HG03097 (cell line): ENCODE measurements around the gene EPSTI1.

ENCODE experiments used
- ATAC-seq: cut with Tn5 transposase; IDR thresholded peaks from one replicate; pipeline ENCODE4 v1.9.1; 2021; ENCODE audit not compliant: unreplicated experiment, low FRiP score

Gene EPSTI1

GRCh38 chr13:42976066-42976465, 16.0 kb downstream of the EPSTI1 start:
- no peak for ATAC-seq

GRCh38 chr13:42973581-42973980, 18.5 kb downstream of the EPSTI1 start:
- ATAC-seq = no peak

GRCh38 chr13:42971691-42972347, 20.2 kb downstream of the EPSTI1 start:
- no peak for ATAC-seq

- no peak for ATAC-seq
Observed at GRCh38 chr13:42970824-42971690, 21.0 kb downstream of the EPSTI1 start.

- ATAC-seq = no peak
Observed at GRCh38 chr13:42969565-42970172, 22.4 kb downstream of the EPSTI1 start.

GRCh38 chr13:42968906-42969305, 23.1 kb downstream of the EPSTI1 start:
- no peak for ATAC-seq

GRCh38 chr13:42967660-42968059, 24.4 kb downstream of the EPSTI1 start:
- ATAC-seq = no peak

GRCh38 chr13:42965281-42965680, 26.8 kb downstream of the EPSTI1 start:
- ATAC-seq = no peak

GRCh38 chr13:42964761-42965161, 27.3 kb downstream of the EPSTI1 start:
- no peak for ATAC-seq

- no peak for ATAC-seq
Observed at GRCh38 chr13:42959615-42960014, 32.4 kb downstream of the EPSTI1 start.

- ATAC-seq = no peak
Observed at GRCh38 chr13:42957881-42958280, 34.2 kb downstream of the EPSTI1 start.

- ATAC-seq = no peak
Observed at GRCh38 chr13:42950181-42950580, 41.9 kb downstream of the EPSTI1 start.

GRCh38 chr13:42947925-42948324, 44.1 kb downstream of the EPSTI1 start:
- no peak for ATAC-seq

- ATAC-seq = no peak
Observed at GRCh38 chr13:42946927-42947326, 45.1 kb downstream of the EPSTI1 start.

GRCh38 chr13:42929886-42930535, 62.0 kb downstream of the EPSTI1 start:
- ATAC-seq = no peak

- ATAC-seq = no peak
Observed at GRCh38 chr13:42926555-42926954, 65.5 kb downstream of the EPSTI1 start.

- no peak for ATAC-seq
Observed at GRCh38 chr13:42926043-42926442, 66.0 kb downstream of the EPSTI1 start.

- no peak for ATAC-seq
Observed at GRCh38 chr13:42925626-42926025, 66.4 kb downstream of the EPSTI1 start.

- no peak for ATAC-seq
Observed at GRCh38 chr13:42924344-42924743, 67.7 kb downstream of the EPSTI1 start.

GRCh38 chr13:42907745-42908144, 84.3 kb downstream of the EPSTI1 start:
- ATAC-seq = no peak

GRCh38 chr13:42906257-42906656, 85.8 kb downstream of the EPSTI1 start:
- ATAC-seq = no peak
